ENCODE measurements around the gene TBX1.

TBX1 gene

DNA sequence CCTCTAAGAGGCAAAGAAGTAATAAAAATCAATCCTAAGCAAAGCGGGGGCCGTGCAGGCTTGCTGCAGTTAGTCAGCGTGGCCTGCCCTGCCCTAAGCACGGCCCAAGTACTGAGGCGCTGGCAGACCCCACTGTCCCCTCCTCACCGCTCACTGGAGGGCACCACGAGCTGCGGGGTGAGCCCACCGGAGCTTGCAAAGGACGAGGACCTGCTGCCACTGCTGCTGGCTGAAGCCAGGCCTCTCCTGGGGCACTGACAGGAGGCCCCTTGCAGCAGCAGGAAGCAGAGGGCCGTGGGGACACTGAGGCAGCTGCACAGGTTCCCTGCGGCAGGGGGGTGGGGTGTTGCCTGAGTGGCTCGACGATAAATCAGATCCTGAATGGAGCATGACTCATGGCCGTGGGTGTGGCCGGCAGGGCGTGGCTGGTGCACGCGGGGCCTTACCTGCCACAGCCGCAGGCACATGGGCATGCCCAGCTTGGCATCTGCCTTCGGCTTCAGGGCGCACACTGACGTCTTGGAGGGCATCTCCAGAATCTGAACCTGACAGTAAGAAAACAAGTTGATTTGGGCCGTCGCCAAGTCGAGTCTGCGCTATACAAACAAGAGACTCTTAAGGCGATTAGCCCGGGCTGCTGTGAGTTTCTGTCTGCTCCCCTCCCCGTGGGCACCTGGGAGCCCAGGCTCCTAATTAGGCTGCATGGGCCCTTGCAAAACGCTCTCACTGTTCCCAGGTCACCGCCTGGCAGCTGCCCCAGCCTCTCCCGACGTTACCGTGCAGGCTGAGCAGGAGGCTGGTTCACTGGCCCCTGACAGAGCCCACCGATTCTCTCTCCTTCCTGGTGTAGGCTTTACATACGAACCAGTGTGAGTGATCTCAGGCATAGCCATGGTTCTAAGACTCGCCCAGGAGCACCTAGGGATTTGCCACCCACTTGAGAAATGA is 45.9 kb downstream of the TBX1 start:
- Histone ChIP-seq H3K27me3 (no peaks in the 10 kb centered on the region), H3K4me1 (peaks cover 17% of the 10 kb centered on the region), H3K9me3 (no peaks in the 10 kb centered on the region), H3K36me3 (no peaks in the 10 kb centered on the region), H3K4me3 (ENCODE audit: low read depth, low read length) (no peak overlapping the region)
- TF ChIP-seq, protein P1, sequence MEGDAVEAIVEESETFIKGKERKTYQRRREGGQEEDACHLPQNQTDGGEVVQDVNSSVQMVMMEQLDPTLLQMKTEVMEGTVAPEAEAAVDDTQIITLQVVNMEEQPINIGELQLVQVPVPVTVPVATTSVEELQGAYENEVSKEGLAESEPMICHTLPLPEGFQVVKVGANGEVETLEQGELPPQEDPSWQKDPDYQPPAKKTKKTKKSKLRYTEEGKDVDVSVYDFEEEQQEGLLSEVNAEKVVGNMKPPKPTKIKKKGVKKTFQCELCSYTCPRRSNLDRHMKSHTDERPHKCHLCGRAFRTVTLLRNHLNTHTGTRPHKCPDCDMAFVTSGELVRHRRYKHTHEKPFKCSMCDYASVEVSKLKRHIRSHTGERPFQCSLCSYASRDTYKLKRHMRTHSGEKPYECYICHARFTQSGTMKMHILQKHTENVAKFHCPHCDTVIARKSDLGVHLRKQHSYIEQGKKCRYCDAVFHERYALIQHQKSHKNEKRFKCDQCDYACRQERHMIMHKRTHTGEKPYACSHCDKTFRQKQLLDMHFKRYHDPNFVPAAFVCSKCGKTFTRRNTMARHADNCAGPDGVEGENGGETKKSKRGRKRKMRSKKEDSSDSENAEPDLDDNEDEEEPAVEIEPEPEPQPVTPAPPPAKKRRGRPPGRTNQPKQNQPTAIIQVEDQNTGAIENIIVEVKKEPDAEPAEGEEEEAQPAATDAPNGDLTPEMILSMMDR (IDR thresholded peaks at IDR 0.05; ENCODE audit: low read depth, low read length): no peak
- DNase-seq: peak; percentile 48

GRCh38 chr22:19807161-19807913 is 46.8 kb downstream of the TBX1 start:
- no peaks in the 10 kb centered on the region for H3K36me3 ChIP-seq
- H3K27me3 ChIP-seq: no peaks in the 10 kb centered on the region
- peaks cover 18% of the 10 kb centered on the region for H3K4me1 ChIP-seq
- no peak overlapping the region for H3K4me3 ChIP-seq (ENCODE audit: low read depth, low read length)
- H3K9me3 ChIP-seq: no peaks in the 10 kb centered on the region
- DNase-seq: no peak
- TF ChIP-seq, protein P1 (IDR thresholded peaks at IDR 0.05; ENCODE audit: low read depth, low read length): no peak

DNA sequence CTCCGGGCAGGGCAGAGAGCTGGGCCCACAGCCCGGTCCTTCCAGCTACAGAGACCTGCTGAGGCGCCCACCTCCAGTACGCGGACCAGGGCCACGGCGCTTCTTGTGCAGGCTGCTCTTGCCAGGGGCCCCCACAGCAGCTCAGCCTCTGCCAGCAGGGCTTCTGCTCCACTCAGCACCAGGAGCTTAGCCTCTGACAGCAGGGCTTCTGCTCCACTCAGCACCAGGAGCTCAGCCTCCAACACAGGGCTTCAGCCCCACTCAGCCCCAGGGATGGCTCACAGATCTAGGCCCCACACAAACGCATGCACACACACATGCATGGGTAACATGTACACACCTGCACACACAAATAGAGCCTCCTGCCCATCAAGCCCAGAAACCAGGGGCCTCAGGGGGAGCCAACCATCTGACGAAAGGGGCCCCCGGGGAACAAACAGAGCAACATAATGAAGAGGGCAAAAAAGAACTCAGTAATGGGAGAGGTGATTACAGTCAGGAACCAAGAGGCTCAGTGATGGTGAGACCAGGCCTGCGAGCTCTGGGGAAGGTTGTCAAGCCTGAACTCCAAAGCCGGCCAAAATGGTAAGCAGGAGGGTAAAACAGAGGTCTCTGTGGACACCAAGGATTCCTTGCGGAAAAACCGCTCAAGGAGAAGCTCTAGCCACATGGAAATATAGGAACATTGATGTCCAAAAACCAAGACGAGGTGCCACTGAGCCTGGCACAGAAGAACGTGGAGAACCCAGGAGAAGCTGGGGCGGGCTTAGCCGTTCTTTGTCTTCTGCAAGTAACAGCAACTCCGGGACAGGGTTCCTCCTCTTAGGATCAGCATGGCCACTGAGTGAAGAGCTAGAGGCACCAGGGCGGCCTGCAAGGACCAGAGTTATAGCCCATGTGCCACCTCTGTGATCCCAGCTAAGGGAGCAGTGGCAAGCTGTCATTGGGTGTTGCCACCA is 47.6 kb downstream of the TBX1 start:
- no peaks in the 10 kb centered on the region for H3K36me3 ChIP-seq
- TF ChIP-seq, protein P1 (IDR thresholded peaks at IDR 0.05; ENCODE audit: low read depth, low read length): no peak

GRCh38 chr22:19808873-19809478 is 48.4 kb downstream of the TBX1 start:
- no peaks in the 10 kb centered on the region for H3K9me3 ChIP-seq
- no peaks in the 10 kb centered on the region for H3K27me3 ChIP-seq
- H3K4me1 ChIP-seq: peaks cover 20% of the 10 kb centered on the region
- H3K36me3 ChIP-seq: no peaks in the 10 kb centered on the region
- no peak overlapping the region for H3K4me3 ChIP-seq (ENCODE audit: low read depth, low read length)
- TF ChIP-seq, protein P1 (IDR thresholded peaks at IDR 0.05; ENCODE audit: low read depth, low read length): no peak
- DNase-seq: no peak

More for the DNA sequence above, 47.6 kb downstream of the TBX1 start:
- H3K27me3 ChIP-seq: no peaks in the 10 kb centered on the region
- no peak overlapping the region for H3K4me3 ChIP-seq (ENCODE audit: low read depth, low read length)
- H3K9me3 ChIP-seq: no peaks in the 10 kb centered on the region
- H3K4me1 ChIP-seq: peaks cover 20% of the 10 kb centered on the region
- no peak for DNase-seq

GRCh38 chr22:19809741-19810140 is 49.2 kb downstream of the TBX1 start:
- H3K4me1 ChIP-seq: peaks cover 20% of the 10 kb centered on the region
- H3K4me3 ChIP-seq (ENCODE audit: low read depth, low read length): no peak overlapping the region
- H3K9me3 ChIP-seq: no peaks in the 10 kb centered on the region
- no peaks in the 10 kb centered on the region for H3K27me3 ChIP-seq
- no peak for DNase-seq
- TF ChIP-seq, protein P1 (IDR thresholded peaks at IDR 0.05; ENCODE audit: low read depth, low read length): no peak
- no peaks in the 10 kb centered on the region for H3K36me3 ChIP-seq
